Fibroblast of lung (primary cell): ENCODE data around the gene GPATCH1.

ENCODE experiments used
- EZH2 ChIP-seq: IDR thresholded peaks from 2 replicates; pipeline ENCODE4 v1.5.1; 2012; ENCODE audit warnings: low read length, control low read depth, mild to moderate bottlenecking; ENCODE audit errors: missing control alignments
- TF ChIP-seq, protein P1 (sequence below), 2 donors: IDR thresholded peaks in 1 of 2; conservative IDR thresholded peaks in 1 of 2; 1 replicate in 1 of 2; 2 replicates in 1 of 2; pipeline ENCODE4 v1.5.1; 2011 to 2012; ENCODE audit warnings: low read length in 2 of 2, control low read depth in 1 of 2, inconsistent platforms in 1 of 2, low read depth in 1 of 2, mild to moderate bottlenecking in 1 of 2

DNA sequence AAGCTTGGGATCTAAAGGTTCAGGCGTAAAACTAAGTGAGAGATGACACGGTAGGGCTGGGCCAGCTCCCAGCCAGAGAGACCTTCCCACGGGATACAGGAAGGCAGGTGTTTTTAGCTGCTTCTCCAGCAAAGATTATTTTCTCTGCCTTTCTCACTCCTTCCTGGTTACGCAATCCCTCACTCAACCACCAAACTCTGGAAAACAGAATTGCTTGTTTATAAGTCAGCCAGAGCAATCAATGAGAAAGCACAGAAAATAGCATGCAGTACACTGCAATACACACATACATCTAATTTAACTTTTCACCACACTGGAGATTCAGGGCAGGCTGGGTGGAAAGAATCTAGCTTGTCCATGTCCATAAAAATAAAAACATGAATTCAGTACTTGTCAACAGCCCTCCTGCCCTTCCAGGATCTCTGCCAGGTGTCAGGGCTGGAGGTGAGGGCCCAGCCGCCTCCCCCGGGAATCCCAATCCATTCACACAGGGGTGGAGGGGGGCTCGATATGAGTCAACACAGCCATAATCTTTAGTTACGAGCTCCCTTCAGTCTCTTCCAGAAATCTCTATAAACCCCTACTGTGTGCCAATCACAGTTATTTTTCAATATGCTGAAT lies 28.5 kb upstream of the GPATCH1 start:
- TF ChIP-seq, protein P1, sequence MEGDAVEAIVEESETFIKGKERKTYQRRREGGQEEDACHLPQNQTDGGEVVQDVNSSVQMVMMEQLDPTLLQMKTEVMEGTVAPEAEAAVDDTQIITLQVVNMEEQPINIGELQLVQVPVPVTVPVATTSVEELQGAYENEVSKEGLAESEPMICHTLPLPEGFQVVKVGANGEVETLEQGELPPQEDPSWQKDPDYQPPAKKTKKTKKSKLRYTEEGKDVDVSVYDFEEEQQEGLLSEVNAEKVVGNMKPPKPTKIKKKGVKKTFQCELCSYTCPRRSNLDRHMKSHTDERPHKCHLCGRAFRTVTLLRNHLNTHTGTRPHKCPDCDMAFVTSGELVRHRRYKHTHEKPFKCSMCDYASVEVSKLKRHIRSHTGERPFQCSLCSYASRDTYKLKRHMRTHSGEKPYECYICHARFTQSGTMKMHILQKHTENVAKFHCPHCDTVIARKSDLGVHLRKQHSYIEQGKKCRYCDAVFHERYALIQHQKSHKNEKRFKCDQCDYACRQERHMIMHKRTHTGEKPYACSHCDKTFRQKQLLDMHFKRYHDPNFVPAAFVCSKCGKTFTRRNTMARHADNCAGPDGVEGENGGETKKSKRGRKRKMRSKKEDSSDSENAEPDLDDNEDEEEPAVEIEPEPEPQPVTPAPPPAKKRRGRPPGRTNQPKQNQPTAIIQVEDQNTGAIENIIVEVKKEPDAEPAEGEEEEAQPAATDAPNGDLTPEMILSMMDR (conservative IDR thresholded peaks at IDR 0.05 in 1 of 2, IDR thresholded peaks at IDR 0.05 in 1 of 2; ENCODE audit: low read depth in 1 of 2, low read length in 2 of 2) = no peak
- no peak for TF ChIP-seq EZH2
